ENCODE results near the gene SERBP1.

DNA sequence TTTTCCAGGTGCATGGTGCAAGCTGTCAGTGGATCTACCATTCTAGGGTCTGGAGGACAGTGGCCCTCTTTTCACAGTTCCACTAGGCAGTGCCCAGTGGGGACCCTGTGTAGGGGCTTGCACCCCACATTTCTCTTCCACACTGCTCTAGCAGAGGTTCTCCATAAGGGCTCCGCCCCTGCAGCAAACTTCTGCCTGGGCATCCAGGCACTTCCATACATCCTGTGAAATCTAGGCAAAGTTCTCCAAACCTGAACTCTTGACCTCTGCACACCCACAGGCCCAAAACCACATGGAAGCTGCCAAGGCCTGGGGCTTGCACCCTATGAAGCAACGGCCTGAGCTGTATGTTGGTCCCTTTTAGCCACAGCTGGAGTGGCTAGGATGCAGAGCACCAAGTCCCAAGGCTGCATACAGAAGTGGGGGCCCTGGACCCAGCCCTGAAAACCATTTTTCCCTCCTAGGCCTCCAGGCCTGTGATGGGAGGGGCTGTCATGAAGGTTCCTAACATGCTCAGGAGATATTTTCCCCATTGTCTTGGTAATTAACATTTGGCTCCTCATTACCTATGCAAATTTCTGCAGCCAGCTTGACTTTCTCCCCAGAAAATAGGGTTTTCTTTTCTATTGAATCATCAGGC lies 46.1 kb downstream of the SERBP1 start:
- TF ChIP-seq ZNF24 (tag by site-specific recombination; IDR thresholded peaks at IDR 0.05) (no peak), KLF10 (tag by site-specific recombination; IDR thresholded peaks at IDR 0.05) (no peak)
- TF ChIP-seq, protein P1, sequence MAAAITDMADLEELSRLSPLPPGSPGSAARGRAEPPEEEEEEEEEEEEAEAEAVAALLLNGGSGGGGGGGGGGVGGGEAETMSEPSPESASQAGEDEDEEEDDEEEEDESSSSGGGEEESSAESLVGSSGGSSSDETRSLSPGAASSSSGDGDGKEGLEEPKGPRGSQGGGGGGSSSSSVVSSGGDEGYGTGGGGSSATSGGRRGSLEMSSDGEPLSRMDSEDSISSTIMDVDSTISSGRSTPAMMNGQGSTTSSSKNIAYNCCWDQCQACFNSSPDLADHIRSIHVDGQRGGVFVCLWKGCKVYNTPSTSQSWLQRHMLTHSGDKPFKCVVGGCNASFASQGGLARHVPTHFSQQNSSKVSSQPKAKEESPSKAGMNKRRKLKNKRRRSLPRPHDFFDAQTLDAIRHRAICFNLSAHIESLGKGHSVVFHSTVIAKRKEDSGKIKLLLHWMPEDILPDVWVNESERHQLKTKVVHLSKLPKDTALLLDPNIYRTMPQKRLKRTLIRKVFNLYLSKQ (tag by site-specific recombination; IDR thresholded peaks at IDR 0.05; ENCODE audit: borderline replicate concordance) = no peak
